GM18499 (cell line): Measurements from ENCODE around the gene NUP160.
"Not testable (repeated sequence)": the region's sequence is repeated elsewhere in the genome, so short reads cannot be mapped to it uniquely, and the experiment has no call there.

Experiments
- ATAC-seq: cut with Tn5 transposase; IDR thresholded peaks from one replicate; pipeline ENCODE4 v1.9.1; 2021; ENCODE audit warnings: moderate number of reproducible peaks; ENCODE audit not compliant: insufficient read depth, unreplicated experiment

Gene NUP160

DNA sequence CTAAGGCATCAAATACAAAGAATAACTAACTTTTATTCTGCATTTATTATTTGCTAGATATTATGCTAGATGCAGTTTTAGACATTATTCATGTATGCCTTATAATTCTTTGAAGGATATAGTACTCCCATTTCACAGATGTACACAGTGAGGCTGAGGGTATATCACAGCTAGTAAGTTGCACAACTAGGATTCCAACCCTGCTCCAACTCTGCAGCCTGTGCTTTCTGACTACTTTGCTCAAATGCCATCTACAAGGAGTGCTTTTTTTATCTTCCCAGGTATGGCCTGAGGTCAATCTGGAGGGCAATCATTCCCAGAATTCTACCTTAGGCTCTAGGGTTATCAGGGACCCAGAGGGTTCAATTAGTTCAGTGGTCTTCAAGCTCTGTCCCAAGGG lies 28.4 kb downstream of the NUP160 start:
- no peak for ATAC-seq

DNA sequence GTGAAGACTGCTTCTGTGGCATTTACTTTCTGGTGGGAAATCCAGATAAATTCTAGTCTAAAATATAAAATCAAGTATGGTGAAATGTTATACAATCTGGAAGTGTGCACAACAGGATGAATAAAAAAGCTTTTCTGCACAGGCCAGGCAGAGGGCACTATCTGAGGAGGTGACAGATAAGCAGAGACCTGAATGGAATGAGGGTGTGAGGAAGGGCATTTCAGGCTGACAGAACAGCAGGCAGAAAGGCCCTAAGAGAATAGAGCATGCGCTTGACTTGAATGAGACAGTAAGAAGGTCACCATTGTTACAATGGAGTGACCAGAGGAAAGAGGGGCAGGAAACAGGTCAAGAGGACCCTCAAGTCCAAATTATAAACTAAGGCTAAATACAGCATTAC lies 47.4 kb downstream of the NUP160 start:
- ATAC-seq: no peak

DNA sequence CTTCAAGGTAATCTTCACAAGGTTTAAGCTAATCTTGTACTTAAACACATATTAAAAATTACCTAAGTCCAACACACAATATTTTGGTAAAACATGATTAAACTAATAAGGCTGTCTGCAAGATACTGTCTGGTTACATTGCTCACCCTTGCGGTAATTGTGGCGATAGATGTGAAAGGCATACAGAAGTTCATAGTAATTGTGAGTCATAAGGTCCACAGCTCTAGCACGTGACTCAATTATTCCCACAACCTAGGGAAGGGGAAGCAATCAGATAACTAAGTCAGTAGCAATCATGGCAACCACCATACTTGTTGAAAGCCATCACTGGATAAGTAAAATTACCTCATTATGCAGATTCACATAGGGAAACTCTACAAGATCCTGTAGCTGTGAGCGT lies 50.5 kb downstream of the NUP160 start:
- ATAC-seq: no peak

DNA sequence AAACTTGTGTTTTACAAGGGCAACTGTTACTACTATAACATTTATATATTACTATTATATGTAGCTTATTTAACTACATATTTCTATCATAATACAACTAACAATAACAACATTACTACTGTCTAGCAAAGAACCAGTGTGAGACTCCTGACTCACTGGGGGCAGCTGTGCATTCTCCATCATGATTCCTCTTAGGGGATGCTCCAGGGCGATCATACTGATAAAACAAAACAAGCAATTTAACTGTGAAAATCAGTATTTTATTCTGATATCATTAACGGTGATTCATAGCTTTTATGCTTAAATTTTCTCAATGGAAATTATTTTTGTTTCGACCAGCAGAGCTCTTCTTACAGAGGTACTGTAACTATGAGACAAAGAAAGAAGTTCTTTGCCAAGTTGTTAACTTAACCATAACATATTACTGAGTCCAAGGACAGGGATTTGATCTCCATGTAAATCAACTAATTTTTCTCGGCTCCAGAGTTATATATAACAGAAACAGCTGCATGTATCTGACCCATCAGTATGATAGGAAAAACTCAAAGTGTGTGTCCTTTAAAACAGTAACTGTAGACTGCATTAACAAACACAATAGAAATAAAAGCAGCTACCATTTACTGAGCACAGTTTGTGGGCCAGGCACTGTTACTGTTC lies 56.2 kb downstream of the NUP160 start:
- no peak for ATAC-seq

DNA sequence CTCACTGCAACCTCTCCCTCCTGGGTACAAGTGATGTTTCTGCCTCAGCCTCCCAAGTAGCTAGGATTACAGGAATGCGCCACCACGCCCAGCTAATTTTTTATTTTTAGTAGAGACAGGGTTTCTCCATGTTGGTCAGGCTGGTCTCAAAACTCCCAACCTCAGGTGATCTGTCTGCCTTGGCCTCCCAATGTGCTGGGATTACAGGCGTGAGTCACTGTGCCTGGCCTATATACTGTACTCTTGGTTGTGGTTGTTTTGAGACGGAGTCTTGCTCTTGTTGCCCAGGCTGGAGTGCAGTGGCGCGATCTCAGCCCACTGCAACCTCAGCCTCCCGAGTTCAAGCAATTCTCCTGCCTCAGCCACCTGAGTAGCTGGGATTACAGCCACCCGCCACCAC lies 58.1 kb downstream of the NUP160 start:
- ATAC-seq: not testable (repeated sequence)

DNA sequence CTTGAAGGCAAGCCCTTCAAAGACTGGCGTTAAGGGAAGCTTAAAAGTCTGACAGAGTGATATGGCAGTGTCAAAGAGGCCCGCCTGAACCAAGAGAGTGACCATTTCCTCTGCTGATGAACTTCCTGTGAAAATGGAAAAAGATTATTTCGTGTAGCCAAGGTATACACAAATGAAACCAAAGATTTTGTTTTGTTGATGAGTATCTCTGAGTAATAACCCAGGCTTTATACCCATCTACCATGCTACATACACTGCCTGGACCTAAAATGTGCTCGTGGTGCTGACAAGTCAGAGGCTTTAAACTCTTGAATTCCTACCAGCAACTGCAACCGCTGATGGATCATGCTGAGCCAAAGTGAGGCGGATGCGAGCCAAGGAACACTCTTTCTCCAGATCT lies 60.0 kb downstream of the NUP160 start:
- no peak for ATAC-seq

DNA sequence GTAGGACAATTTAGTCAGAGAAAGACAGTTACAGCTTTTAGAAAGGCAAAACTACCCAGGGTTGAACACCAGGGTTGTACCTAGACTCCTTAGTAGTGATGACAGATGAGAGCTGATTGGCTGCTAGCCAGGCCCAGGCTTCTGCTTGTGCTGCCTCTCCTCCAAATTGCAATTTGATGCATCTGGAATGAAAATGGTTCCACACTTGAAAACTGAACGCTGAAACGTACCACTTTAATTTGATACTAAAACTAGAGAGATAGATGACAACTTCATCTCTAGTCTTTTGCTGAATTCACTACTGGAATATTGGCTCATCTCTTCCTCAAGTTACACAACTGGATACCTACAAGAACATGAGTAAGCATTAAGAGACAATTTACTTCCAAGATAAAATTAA lies 61.8 kb downstream of the NUP160 start:
- ATAC-seq: no peak

DNA sequence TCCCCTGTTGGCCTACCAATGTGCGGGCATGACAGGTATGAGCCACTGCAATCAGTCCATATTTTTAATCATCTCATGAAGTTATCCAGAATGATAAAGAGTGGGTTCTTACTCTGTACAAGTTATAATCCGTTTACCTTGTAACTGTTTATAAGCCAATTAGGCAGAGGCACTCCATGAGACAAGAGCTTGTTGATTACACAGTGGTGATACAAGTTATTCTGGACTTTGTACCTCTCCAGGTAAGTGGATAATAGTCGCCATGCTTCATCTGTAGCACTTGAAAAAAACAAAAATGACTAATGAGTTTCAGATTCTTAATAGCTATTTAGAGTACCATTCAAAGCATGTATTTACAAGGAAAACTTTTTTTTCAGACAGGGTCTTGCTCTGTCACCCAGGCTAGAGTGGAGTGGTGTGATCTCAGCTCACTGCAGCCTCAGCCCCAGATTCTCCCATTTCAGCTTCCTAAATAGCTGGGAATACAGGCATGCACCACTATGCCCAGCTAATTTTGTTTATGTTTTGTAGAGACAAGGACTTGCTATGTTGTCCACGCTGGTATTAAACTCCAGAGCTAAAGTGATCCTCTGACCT lies 63.3 kb downstream of the NUP160 start:
- ATAC-seq: no peak

DNA sequence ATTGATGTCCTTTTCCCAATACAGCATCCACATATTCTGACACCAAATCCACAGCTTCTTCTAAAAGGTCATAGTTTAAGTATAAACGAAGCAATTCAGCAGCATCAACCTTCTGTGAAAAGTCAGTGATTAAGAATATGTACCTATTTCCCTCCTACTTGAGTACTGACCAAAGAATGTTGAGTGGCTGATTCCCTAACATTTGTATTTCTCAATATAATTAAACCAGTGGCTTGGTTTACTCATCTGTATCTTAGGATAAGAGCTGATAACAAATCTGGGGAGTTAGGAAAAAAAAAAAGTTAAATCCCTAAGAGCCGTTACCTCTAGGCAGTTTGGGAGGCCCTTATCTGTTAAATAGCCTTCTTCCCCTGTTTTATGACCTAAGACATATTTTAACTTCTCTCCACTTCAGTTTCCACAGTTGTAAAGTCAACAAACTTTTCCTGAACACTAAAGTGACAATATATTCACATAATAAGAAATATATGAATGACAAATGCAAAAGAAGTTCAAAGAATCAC lies 65.0 kb downstream of the NUP160 start:
- no peak for ATAC-seq

DNA sequence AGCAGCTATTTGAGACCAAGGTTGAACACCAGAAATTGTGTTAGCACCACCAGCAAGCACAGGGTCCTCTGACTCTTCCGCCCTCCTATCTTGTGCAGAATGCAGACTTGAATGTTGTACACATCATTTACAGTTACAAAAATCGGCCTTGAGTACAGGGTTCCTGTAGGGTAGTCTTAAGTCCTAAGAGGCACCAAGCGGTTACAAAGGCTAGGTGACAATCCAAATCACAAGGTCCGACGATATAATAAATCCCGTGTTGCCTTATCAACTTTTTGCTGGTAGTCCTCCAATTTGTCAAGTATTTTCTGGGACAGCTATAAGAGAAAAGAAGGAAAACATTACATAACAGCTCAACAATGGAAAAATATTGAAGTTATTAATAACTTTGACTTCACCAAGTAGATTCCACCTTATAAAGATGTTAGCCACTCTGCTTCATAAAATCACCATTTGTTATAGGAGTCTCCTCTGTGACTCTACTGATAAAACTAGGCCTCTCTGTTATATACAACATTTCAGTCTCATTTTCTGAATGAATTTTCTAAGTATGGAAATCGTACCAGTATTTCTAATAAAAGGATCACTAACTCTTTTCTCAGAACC lies 69.2 kb downstream of the NUP160 start:
- no peak for ATAC-seq

DNA sequence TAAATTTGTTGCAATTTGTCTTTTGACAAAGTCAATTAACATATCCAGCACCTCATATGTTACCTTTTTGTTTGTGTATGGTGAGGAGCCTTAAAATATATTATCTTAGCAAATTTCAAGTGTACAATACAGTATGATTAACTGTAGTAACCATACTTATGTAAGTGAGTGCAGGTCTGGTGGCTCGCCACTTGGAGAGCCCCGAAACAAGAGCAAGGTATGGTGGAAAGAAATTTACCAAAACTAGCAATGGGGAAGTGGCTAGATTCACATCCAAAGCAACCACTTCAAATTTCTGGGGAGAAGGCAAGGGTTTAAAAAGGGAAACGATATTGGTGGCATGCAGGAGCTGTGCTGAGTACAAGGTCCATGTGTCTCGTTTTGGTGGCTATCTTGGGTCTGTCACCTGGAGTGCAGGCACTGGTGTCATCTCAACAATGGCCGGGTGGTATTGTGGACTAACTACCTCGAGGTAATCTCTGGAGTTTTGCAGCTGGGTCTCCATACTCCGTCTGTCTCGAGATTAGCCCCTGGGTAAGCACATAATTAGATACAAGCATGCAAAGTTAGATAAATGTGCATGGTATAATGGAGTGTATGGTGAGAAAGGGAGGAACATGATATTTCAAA lies 72.8 kb downstream of the NUP160 start:
- no peak for ATAC-seq

DNA sequence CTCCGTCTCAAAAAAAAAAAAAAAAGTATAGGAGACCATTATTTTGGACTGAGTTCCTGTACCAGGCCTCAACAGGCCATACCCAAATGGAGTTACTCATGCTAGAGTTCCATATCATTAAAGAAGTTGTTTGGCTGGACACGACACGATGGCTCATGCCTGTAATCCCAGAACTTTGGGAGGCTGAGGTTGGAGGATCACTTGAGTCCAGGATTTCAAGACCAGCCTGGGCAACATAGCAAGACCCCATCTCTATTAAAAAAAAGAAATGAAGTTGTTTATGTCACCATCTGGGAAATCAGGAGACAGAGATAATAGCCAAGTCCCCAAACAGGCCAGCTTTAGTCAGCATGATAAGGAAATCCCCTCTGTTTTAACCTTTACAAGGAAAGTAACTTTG lies 74.3 kb downstream of the NUP160 start:
- ATAC-seq: no peak

DNA sequence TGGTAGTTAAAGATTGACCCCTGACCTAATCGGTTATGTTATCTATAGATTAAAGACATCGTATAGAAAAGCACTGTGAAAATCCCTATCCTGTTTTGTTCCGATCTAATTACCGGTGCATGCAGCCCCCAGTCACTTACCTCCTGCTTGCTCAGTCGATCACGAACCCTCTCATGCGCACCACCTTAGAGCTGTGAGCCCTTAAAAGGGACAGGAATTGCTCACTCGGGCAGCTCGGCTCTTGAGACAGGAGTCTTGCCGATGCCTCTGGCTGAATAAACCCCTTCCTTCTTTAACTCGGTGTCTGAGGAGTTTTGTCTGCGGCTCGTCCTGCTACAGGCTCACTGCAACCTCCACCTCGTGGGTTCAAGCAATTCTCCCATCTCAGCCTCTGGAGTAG lies 78.6 kb downstream of the NUP160 start:
- not testable (repeated sequence) for ATAC-seq

DNA sequence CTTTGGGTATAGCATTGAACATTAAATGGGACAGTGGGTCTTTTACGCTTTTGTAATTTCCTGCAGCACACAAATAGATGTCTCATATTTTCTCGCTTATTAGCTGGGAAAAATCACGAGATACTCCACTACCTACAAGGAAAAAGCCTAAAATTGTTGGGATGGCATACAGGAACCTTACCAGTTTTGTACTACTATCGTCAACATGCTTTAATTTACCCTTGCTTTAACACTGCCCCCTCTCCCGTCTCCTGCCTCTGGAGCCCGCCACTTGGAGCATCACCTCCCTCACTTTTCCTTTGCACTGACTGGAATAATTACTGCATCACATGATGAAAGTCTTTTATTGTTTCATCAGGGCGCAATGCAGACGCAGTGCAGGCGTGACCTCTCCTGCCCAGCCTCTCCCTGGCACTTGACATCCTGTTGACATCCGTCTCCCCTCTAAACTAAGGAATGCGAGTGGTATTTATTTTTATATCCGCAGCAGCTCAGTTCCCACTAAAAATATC lies 80.0 kb downstream of the NUP160 start:
- ATAC-seq: no peak

DNA sequence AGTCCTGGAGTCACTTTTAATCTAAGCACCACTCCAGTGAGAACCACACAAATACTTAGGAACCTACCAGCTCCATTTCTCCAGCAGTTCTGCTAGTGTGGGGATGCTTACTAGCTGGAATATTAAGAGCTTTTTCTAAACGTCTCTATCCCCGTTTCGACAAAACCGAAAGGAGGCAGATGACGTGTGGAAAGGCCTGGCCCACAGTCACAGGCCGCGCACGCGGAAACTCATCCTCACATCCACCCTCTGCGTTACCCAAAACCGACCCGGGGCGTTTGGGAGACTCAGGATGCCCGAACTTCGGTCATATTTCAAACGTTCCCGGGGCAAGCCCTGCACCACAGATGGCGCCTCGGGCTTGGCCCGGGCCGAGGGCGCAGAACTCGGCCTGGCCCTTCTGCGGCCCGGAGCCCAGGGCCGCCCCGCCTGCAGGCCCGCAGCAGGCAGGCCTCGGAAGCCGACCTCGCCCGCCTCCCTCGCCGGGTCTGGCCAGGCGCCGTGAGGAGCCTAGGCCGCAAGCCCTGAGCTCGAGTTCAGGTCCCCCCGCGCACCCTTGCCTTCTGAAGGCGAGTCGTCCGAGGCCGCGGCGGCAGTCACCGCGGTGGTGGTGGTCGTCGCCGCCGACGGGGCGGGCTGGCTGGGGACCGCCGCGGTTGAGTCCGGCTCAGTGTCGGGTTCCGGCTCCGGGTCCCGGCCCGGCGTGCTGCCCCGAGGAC lies 81.5 kb downstream of the NUP160 start:
- peak; percentile 22 for ATAC-seq

DNA sequence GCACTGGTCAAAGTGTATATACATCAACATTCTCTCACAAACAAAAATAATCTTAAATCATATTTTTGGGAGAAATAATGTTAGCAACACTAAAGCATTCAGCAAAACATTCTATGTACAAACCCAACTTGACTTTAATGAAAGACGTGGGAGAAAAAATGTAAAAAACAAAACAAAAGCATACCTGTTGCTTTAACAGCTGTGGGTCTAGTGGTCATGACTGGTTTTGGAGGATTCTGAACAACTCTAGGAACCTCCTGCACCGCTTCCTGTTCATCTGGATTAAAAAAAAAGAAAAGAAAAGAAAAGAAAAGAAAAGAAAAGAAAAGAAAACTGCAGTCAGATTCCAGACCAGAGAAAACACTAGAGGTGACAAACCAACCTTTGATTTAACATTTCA lies 83.1 kb downstream of the NUP160 start:
- ATAC-seq: no peak

DNA sequence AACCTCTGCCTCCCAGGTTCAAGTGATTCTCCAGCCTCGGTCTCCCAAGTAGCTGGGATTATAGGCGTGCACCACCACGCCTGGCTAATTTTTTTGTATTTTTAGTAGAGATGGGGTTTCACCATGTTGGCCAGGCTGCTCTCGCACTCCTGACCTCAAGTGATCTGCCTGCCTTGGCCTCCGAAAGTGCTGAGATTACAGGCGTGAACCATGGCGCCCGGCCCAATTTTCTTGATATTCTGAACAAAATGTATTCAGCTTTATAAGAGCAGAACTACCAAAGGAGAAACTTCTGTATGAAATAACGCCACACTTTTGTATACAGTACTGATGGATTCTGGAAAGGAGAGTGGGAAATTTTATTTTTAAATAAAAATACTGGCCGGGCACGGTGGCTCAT lies 88.9 kb downstream of the NUP160 start:
- ATAC-seq: not testable (repeated sequence)

DNA sequence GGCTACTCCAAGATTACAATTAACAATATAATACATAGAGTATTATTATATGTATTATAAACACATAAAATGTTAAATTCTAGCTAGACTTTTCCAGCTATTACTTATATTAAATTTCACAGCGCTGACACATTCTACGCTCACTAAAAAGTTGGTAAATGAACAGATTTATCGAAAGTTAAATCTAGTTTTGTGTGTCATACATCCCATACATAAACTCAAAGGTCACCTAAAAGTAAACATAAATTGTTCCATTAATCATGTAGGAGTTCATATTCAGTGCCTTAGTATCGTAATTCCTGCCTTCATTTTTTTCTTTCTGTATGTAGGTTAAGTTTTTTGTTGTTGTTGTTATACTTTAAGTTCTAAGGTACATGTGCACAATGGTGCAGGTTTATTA lies 91.9 kb downstream of the NUP160 start:
- no peak for ATAC-seq

DNA sequence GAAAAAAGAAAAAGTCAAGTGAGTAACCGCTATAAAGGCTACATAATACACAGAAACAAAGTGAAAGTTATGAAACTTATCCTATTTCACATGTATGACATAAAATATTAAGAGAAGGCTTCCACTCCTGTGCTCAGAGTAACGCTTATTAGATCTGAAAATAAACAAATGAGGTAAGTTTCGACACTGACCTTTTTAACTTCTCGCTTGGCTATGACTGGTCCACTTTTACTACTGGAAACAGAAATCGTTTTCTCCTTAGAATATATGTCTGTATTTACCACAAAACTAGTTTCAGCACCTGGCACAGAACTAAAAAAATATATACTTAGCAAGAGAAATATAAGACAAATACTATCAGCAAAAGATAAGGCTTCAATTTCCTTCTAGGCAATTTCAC lies 97.4 kb downstream of the NUP160 start:
- ATAC-seq: no peak

DNA sequence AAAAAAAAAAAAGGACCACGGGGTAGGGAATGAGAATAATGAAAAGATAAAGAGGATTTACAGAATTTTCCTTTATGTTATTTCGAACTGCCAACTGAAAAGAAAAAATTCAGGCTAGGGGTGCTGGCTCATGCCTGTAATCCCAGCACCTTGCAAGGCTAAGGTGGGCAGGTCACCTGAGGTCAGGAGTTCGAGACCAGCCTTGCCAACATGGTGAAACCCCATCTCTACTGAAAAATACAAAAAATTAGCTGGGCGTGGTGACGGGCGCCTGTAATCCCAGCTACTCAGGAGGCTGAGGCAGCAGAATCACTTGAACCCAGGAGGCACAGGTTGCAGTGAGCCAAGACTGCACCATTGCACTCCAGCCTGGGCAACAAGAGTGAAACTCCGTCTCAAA lies 105.7 kb downstream of the NUP160 start:
- ATAC-seq: not testable (repeated sequence)
